Measurements from ENCODE around the gene HNRNPK.

GRCh38 chr9:83988411-83988810 is 8.4 kb upstream of the HNRNPK start:
- no peak for TF ChIP-seq GATA2 (IDR thresholded peaks at IDR 0.05; ENCODE audit: low read depth, low read length)
- TF ChIP-seq GATA3 (IDR thresholded peaks at IDR 0.05; ENCODE audit: low read depth, low read length), result no peak

All from SH-SY5Y (cell line).